Ishikawa (cell line): ENCODE measurements around the gene TRIOBP.

Experiments
- CEBPB ChIP-seq: IDR thresholded peaks from 2 replicates; pipeline ENCODE4 v1.6.1; 2012
- CREB1 ChIP-seq: IDR thresholded peaks from 2 replicates; pipeline ENCODE4 v1.6.1; 2012; ENCODE audit warnings: low read depth
- EGR1 ChIP-seq: IDR thresholded peaks from 2 replicates; pipeline ENCODE4 v1.6.1; 2012
- EP300 ChIP-seq: IDR thresholded peaks from 2 replicates; pipeline ENCODE4 v1.6.1; 2012; ENCODE audit warnings: borderline replicate concordance
- FOXM1 ChIP-seq: IDR thresholded peaks from 2 replicates; pipeline ENCODE4 v1.6.1; 2012; ENCODE audit warnings: low read depth, borderline replicate concordance
- MAX ChIP-seq: IDR thresholded peaks from 2 replicates; pipeline ENCODE4 v1.6.1; 2012
- NFIC ChIP-seq: IDR thresholded peaks from 2 replicates; pipeline ENCODE4 v1.6.1; 2012
- RAD21 ChIP-seq: IDR thresholded peaks from 2 replicates; pipeline ENCODE4 v1.6.1; 2012; ENCODE audit warnings: low read depth
- REST ChIP-seq: IDR thresholded peaks from 2 replicates; pipeline ENCODE4 v1.6.1; 2012; ENCODE audit warnings: low read depth, mild to moderate bottlenecking
- TAF1 ChIP-seq: IDR thresholded peaks from 2 replicates; pipeline ENCODE4 v1.6.1; 2012; ENCODE audit warnings: low read depth, mild to moderate bottlenecking
- TCF12 ChIP-seq: IDR thresholded peaks from 2 replicates; pipeline ENCODE4 v1.6.1; 2012; ENCODE audit warnings: low read depth
- TEAD4 ChIP-seq: IDR thresholded peaks from 2 replicates; pipeline ENCODE4 v1.6.1; 2012
- USF1 ChIP-seq: IDR thresholded peaks from 2 replicates; pipeline ENCODE4 v1.6.1; 2012
- YY1 ChIP-seq: IDR thresholded peaks from 2 replicates; pipeline ENCODE4 v1.6.1; 2012; ENCODE audit warnings: low read depth
- ZBTB7A ChIP-seq: IDR thresholded peaks from 2 replicates; pipeline ENCODE4 v1.6.1; 2012; ENCODE audit warnings: low read depth

Gene TRIOBP

GRCh38 chr22:37782340-37783168 lies 85.7 kb downstream of the TRIOBP start:
- TF ChIP-seq ZBTB7A, result no peak
- TF ChIP-seq FOXM1, result no peak
- TF ChIP-seq CEBPB, result no peak
- no peak for TF ChIP-seq REST
- no peak for TF ChIP-seq NFIC
- no peak for TF ChIP-seq YY1
- TF ChIP-seq EP300, result no peak
- no peak for TF ChIP-seq TEAD4
- no peak for TF ChIP-seq USF1
- TF ChIP-seq TCF12, result no peak
- no peak for TF ChIP-seq EGR1
- TF ChIP-seq MAX, result no peak

GRCh38 chr22:37784829-37785495 lies 88.1 kb downstream of the TRIOBP start:
- no peak for TF ChIP-seq CEBPB
- TF ChIP-seq EP300, result no peak
- TF ChIP-seq MAX, result no peak
- no peak for TF ChIP-seq NFIC
- TF ChIP-seq YY1, result no peak

GRCh38 chr22:37790234-37790633 lies 93.4 kb downstream of the TRIOBP start:
- TF ChIP-seq RAD21 (no peak), CREB1 (no peak), TEAD4 (no peak), ZBTB7A (no peak)

GRCh38 chr22:37792494-37792893 lies 95.6 kb downstream of the TRIOBP start:
- TF ChIP-seq CEBPB, result no peak
- TF ChIP-seq FOXM1, result no peak
- no peak for TF ChIP-seq YY1
- no peak for TF ChIP-seq NFIC
- TF ChIP-seq TAF1, result no peak
- TF ChIP-seq REST, result no peak
- no peak for TF ChIP-seq EGR1
- no peak for TF ChIP-seq ZBTB7A
- TF ChIP-seq TEAD4, result no peak
- no peak for TF ChIP-seq USF1
- no peak for TF ChIP-seq MAX
- TF ChIP-seq TCF12, result no peak
- TF ChIP-seq EP300, result no peak

- TF ChIP-seq FOXM1 (no peak), RAD21 (no peak), USF1 (no peak), YY1 (no peak), ZBTB7A (no peak), TEAD4 (no peak), CREB1 (no peak), MAX (no peak), REST (no peak), CEBPB (no peak), TCF12 (no peak)
Observed at GRCh38 chr22:37794376-37794775, 97.5 kb downstream of the TRIOBP start.
